GM23338 (cell line): ENCODE results near the gene GGTLC2. TPM values are rescaled to one million over a fixed set of nuclear protein-coding genes. Genes with fewer than 3 reads are reported as not detected.

Source experiments
- ATAC-seq: fragments of 200-7000 bp; cut with Tn5 transposase; 3 replicates; pipeline ENCODE4 v1.9.1; 2020
- DNase-seq: peaks from one replicate; pipeline ENCODE4 v3.0.0-alpha.2; 2015; ENCODE audit warnings: low spot score
- H2AFZ ChIP-seq: fragments of 200-600 bp; sonication (generic); 2 replicates; pipeline ENCODE4 v1.8.0; 2016; ENCODE audit warnings: antibody characterized with exemption, mild to moderate bottlenecking, moderate library complexity
- H3F3A ChIP-seq: fragments of 200-600 bp; sonication (generic); replicated peaks from 2 replicates; pipeline ENCODE4 v1.8.0; 2017; ENCODE audit warnings: antibody characterized with exemption, mixed run types, low read depth
- H3K27ac ChIP-seq: fragments of 200-600 bp; sonication (generic); 2 replicates; pipeline ENCODE4 v1.6.1; 2016; ENCODE audit warnings: low read depth
- H3K27me3 ChIP-seq: fragments of 200-600 bp; sonication (generic); 2 replicates; pipeline ENCODE4 v1.8.0; 2016; ENCODE audit warnings: mild to moderate bottlenecking, mixed run types, moderate library complexity; ENCODE audit not compliant: insufficient read depth
- H3K36me3 ChIP-seq: fragments of 200-600 bp; sonication (generic); 2 replicates; pipeline ENCODE4 v1.8.0; 2016; ENCODE audit warnings: mild to moderate bottlenecking; ENCODE audit not compliant: insufficient read depth
- H3K4me1 ChIP-seq: fragments of 200-600 bp; sonication (generic); 2 replicates; pipeline ENCODE4 v1.8.0; 2016; ENCODE audit warnings: mild to moderate bottlenecking, moderate library complexity; ENCODE audit not compliant: insufficient read depth
- H3K4me2 ChIP-seq: fragments of 200-600 bp; sonication (generic); 2 replicates; pipeline ENCODE4 v1.7.1; 2017; ENCODE audit warnings: mixed run types
- H3K4me3 ChIP-seq: fragments of 200-600 bp; sonication (generic); 2 replicates; pipeline ENCODE4 v1.6.1; 2016; ENCODE audit warnings: mixed run types
- H3K79me2 ChIP-seq: fragments of 200-600 bp; sonication (generic); replicated peaks from 2 replicates; pipeline ENCODE4 v1.8.0; 2017; ENCODE audit warnings: mild to moderate bottlenecking; ENCODE audit not compliant: insufficient read depth
- H3K9me2 ChIP-seq: fragments of 200-600 bp; sonication (generic); 2 replicates; pipeline ENCODE4 v1.8.0; 2017; ENCODE audit not compliant: insufficient read depth
- H4K20me1 ChIP-seq: fragments of 200-600 bp; sonication (generic); replicated peaks from 2 replicates; pipeline ENCODE4 v1.8.0; 2017; ENCODE audit warnings: mild to moderate bottlenecking; ENCODE audit not compliant: insufficient read depth
- H3K27ac Mint-ChIP-seq: 2 replicates; pipeline ENCODE4 v1.8.0; 2020; ENCODE audit warnings: inconsistent platforms, mild to moderate bottlenecking, moderate library complexity, mixed read lengths
- H3K27me3 Mint-ChIP-seq: 3 replicates; pipeline ENCODE4 v1.8.0; 2022; ENCODE audit warnings: low read depth, mild to moderate bottlenecking, moderate library complexity, mixed read lengths, inconsistent platforms; ENCODE audit not compliant: insufficient read depth, poor library complexity
- H3K36me3 Mint-ChIP-seq: 3 replicates; pipeline ENCODE4 v1.8.0; 2021; ENCODE audit warnings: low read depth, mild to moderate bottlenecking, inconsistent platforms, moderate library complexity, mixed read lengths
- H3K4me1 Mint-ChIP-seq: 3 replicates; pipeline ENCODE4 v1.8.0; 2020; ENCODE audit warnings: mild to moderate bottlenecking, inconsistent platforms, mixed read lengths
- H3K4me3 Mint-ChIP-seq: 3 replicates; pipeline ENCODE4 v1.8.0; 2021; ENCODE audit warnings: moderate library complexity, mild to moderate bottlenecking, inconsistent platforms, mixed read lengths
- H3K9me3 Mint-ChIP-seq: 3 replicates; pipeline ENCODE4 v1.8.0; 2020; ENCODE audit warnings: moderate library complexity, mild to moderate bottlenecking, inconsistent platforms, mixed read lengths
- JUNB ChIP-seq: IDR thresholded peaks from one replicate; pipeline ENCODE4 v1.6.1; 2016; ENCODE audit warnings: antibody characterized with exemption; ENCODE audit not compliant: unreplicated experiment
- NANOG ChIP-seq: IDR thresholded peaks from 2 replicates; pipeline ENCODE4 v1.6.1; 2016; ENCODE audit warnings: antibody characterized with exemption, borderline replicate concordance
- REST ChIP-seq: IDR thresholded peaks from one replicate; pipeline ENCODE4 v1.6.1; 2018; ENCODE audit warnings: antibody characterized with exemption; ENCODE audit not compliant: unreplicated experiment
- STAT1 ChIP-seq: IDR thresholded peaks from one replicate; pipeline ENCODE4 v1.6.1; 2016; ENCODE audit warnings: antibody characterized with exemption; ENCODE audit not compliant: unreplicated experiment
- ZNF114 ChIP-seq: fragments of 250-450 bp; sonication (Bioruptor Pico); IDR thresholded peaks from 2 replicates; pipeline ENCODE4 v1.5.0; 2020; ENCODE audit warnings: mild to moderate bottlenecking, moderate library complexity
- ZNF331 ChIP-seq: fragments of 250-450 bp; sonication (Bioruptor Pico); IDR thresholded peaks from 2 replicates; pipeline ENCODE4 v1.5.0; 2020; ENCODE audit warnings: low read depth, mild to moderate bottlenecking, moderate library complexity
- ZNF462 ChIP-seq: fragments of 250-450 bp; sonication (Bioruptor Pico); IDR thresholded peaks from 2 replicates; pipeline ENCODE4 v1.5.0; 2020; ENCODE audit warnings: mild to moderate bottlenecking, moderate library complexity
- polyA plus RNA-seq: library from polyadenylated mRNA; unstranded; fragments of >200 nt; fragmentation: Nextera tagmentation; extraction: Ambion mirVana; gene quantifications from 2 replicates; pipeline ENCODE4 v1.2.1, GENCODE V29; 2016
- total RNA-seq: library from RNA; depleted of rRNA; stranded (reverse); fragments of >200 nt; shearing (Covaris generic); gene quantifications from 2 replicates; pipeline ENCODE4 v1.2.3, GENCODE V29; 2014
- TF ChIP-seq, protein P1 (sequence below), 2 experiments: fragments of 200-600 bp in 1 of 2; sonication (generic) in 1 of 2; conservative IDR thresholded peaks; 2 replicates each; pipeline versions ENCODE4 v1.5.1 to v1.6.1; 2016 to 2017; ENCODE audit warnings: antibody characterized with exemption in 2 of 2, low read depth in 2 of 2, mild to moderate bottlenecking in 2 of 2, moderate library complexity in 1 of 2
- TF ChIP-seq, protein P2 (sequence below): IDR thresholded peaks from 2 replicates; pipeline ENCODE4 v1.6.1; 2016; ENCODE audit warnings: antibody characterized with exemption

Gene GGTLC2
- total and polyA plus RNA-seq, 2 experiments from 2014 or later: not detected

- TF ChIP-seq STAT1: no peak
- TF ChIP-seq, protein P1, sequence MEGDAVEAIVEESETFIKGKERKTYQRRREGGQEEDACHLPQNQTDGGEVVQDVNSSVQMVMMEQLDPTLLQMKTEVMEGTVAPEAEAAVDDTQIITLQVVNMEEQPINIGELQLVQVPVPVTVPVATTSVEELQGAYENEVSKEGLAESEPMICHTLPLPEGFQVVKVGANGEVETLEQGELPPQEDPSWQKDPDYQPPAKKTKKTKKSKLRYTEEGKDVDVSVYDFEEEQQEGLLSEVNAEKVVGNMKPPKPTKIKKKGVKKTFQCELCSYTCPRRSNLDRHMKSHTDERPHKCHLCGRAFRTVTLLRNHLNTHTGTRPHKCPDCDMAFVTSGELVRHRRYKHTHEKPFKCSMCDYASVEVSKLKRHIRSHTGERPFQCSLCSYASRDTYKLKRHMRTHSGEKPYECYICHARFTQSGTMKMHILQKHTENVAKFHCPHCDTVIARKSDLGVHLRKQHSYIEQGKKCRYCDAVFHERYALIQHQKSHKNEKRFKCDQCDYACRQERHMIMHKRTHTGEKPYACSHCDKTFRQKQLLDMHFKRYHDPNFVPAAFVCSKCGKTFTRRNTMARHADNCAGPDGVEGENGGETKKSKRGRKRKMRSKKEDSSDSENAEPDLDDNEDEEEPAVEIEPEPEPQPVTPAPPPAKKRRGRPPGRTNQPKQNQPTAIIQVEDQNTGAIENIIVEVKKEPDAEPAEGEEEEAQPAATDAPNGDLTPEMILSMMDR (conservative IDR thresholded peaks at IDR 0.05; ENCODE audit: low read depth in 2 of 2): no peak
- TF ChIP-seq ZNF114 (CRISPR knock-in tag): no peak
- no peak for TF ChIP-seq ZNF331 (CRISPR knock-in tag)
- TF ChIP-seq REST: no peak
Measured at GRCh38 chr22:22670076-22670795, 25.8 kb downstream of the GGTLC2 start (continued).

- no peak overlapping the region for H3K4me2 ChIP-seq
- H4K20me1 ChIP-seq: no peaks in the 10 kb centered on the region
- Mint-ChIP-seq H3K9me3 (peaks cover 15% of the 10 kb centered on the region), H3K4me3 (no peak overlapping the region), H3K27ac (no peak overlapping the region), H3K36me3 (no peaks in the 10 kb centered on the region), H3K27me3 (peaks cover 65% of the 10 kb centered on the region), H3K4me1 (no peaks in the 10 kb centered on the region)
- no peak overlapping the region for H3K4me3 ChIP-seq
- H3K27me3 ChIP-seq: peaks cover 97% of the 10 kb centered on the region
- no peak overlapping the region for H3K27ac ChIP-seq
- H3F3A ChIP-seq: no peaks in the 10 kb centered on the region
- no peak for DNase-seq
- H3K79me2 ChIP-seq: no peaks in the 10 kb centered on the region
- H3K36me3 ChIP-seq: no peaks in the 10 kb centered on the region
- H3K9me2 ChIP-seq: no peaks in the 10 kb centered on the region; the same call in 1 of the 2 replicates
- H2AFZ ChIP-seq: no peak overlapping the region
- H3K4me1 ChIP-seq: no peaks in the 10 kb centered on the region
- ATAC-seq: no peak
- TF ChIP-seq NANOG (no peak), ZNF462 (CRISPR knock-in tag) (no peak), ZNF331 (CRISPR knock-in tag) (no peak), STAT1 (no peak), JUNB (no peak), ZNF114 (CRISPR knock-in tag) (no peak)
- TF ChIP-seq, protein P2, sequence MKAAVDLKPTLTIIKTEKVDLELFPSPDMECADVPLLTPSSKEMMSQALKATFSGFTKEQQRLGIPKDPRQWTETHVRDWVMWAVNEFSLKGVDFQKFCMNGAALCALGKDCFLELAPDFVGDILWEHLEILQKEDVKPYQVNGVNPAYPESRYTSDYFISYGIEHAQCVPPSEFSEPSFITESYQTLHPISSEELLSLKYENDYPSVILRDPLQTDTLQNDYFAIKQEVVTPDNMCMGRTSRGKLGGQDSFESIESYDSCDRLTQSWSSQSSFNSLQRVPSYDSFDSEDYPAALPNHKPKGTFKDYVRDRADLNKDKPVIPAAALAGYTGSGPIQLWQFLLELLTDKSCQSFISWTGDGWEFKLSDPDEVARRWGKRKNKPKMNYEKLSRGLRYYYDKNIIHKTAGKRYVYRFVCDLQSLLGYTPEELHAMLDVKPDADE: no peak
Measured at GRCh38 chr22:22671506-22671905, 27.1 kb downstream of the GGTLC2 start.
